Loucy (cell line): ENCODE measurements around the gene CPNE6.
A peak's percentile ranks its signal among the peaks of the same experiment; 100 is the strongest.

Experiments used
- H2AFZ ChIP-seq: fragments of 200-600 bp; sonication (generic); 2 replicates; pipeline ENCODE4 v1.6.0; 2016; ENCODE audit warnings: antibody characterized with exemption, mild to moderate bottlenecking, low read length, moderate library complexity
- H3F3A ChIP-seq: fragments of 200-600 bp; 2 replicates; pipeline ENCODE4 v1.6.0; 2016; ENCODE audit warnings: antibody characterized with exemption, low read depth, mild to moderate bottlenecking
- H3K27me3 ChIP-seq: fragments of 200-600 bp; sonication (generic); 2 replicates; pipeline ENCODE4 v1.6.1; 2014; ENCODE audit warnings: low read length, mild to moderate bottlenecking; ENCODE audit not compliant: insufficient read depth, poor library complexity, severe bottlenecking
- H3K36me3 ChIP-seq: fragments of 200-600 bp; sonication (generic); 2 replicates; pipeline ENCODE4 v1.6.1; 2016; ENCODE audit warnings: low read length; ENCODE audit not compliant: insufficient read depth
- H3K4me1 ChIP-seq: fragments of 200-600 bp; sonication (generic); 2 replicates; pipeline ENCODE4 v1.5.1; 2014; ENCODE audit warnings: low read length, mild to moderate bottlenecking; ENCODE audit not compliant: insufficient read depth, poor library complexity, severe bottlenecking
- H3K4me2 ChIP-seq: fragments of 200-600 bp; sonication (generic); 2 replicates; pipeline ENCODE4 v1.6.0; 2014; ENCODE audit warnings: antibody characterized with exemption, low read length, low read depth, mild to moderate bottlenecking; ENCODE audit not compliant: poor library complexity, severe bottlenecking
- H3K4me3 ChIP-seq: fragments of 200-600 bp; sonication (generic); 2 replicates; pipeline ENCODE4 v1.5.1; 2014; ENCODE audit warnings: low read length, mild to moderate bottlenecking, mixed read lengths; ENCODE audit not compliant: poor library complexity, severe bottlenecking
- H3K79me2 ChIP-seq: fragments of 200-600 bp; sonication (generic); 2 replicates; pipeline ENCODE4 v1.6.1; 2014; ENCODE audit warnings: low read length; ENCODE audit not compliant: insufficient read depth
- H3K9ac ChIP-seq: fragments of 200-600 bp; sonication (generic); 2 replicates; pipeline ENCODE4 v1.6.0; 2014; ENCODE audit warnings: mild to moderate bottlenecking, low read depth, low read length, moderate library complexity; ENCODE audit not compliant: poor library complexity, severe bottlenecking
- H3K9me2 ChIP-seq: fragments of 200-600 bp; sonication (generic); replicated peaks from 2 replicates; pipeline ENCODE4 v1.6.1; 2016; ENCODE audit warnings: low read depth, low read length, mixed read lengths
- H3K9me3 ChIP-seq: fragments of 200-600 bp; sonication (generic); 2 replicates; pipeline ENCODE4 v1.6.1; 2014; ENCODE audit warnings: mild to moderate bottlenecking, antibody characterized with exemption, low read length, low read depth; ENCODE audit not compliant: insufficient read depth
- H4K20me1 ChIP-seq: fragments of 200-600 bp; sonication (generic); 2 replicates; pipeline ENCODE4 v1.6.0; 2014; ENCODE audit warnings: antibody characterized with exemption, low read length, mild to moderate bottlenecking; ENCODE audit not compliant: insufficient read depth, poor library complexity, severe bottlenecking
- CTCF ChIP-seq: fragments of 200-600 bp; sonication (generic); conservative IDR thresholded peaks from 2 replicates; pipeline ENCODE4 v1.5.1; 2014; ENCODE audit warnings: mild to moderate bottlenecking, antibody characterized with exemption, low read length
- EZH2phosphoT487 ChIP-seq: fragments of 200-600 bp; IDR thresholded peaks from 2 replicates; pipeline ENCODE4 v1.6.1; 2018; ENCODE audit warnings: antibody characterized with exemption, mild to moderate bottlenecking, moderate library complexity, borderline replicate concordance

CPNE6 gene

GRCh38 chr14:24092110-24092504, 20.7 kb downstream of the CPNE6 start:
- no peaks in the 10 kb centered on the region for H3K36me3 ChIP-seq
- H3K9me2 ChIP-seq = no peaks in the 10 kb centered on the region
- no peaks in the 10 kb centered on the region for H4K20me1 ChIP-seq
- peak overlapping the region; percentile 99 for H3K9ac ChIP-seq
- no peak for TF ChIP-seq CTCF
- no peak for TF ChIP-seq EZH2phosphoT487
- no peak overlapping the region for H2AFZ ChIP-seq
- no peak overlapping the region for H3K4me2 ChIP-seq
- no peaks in the 10 kb centered on the region; the same call in 1 of the 2 replicates for H3F3A ChIP-seq
- no peak overlapping the region for H3K4me3 ChIP-seq
- H3K79me2 ChIP-seq = peaks cover 33% of the 10 kb centered on the region
- H3K9me3 ChIP-seq = no peaks in the 10 kb centered on the region
- H3K4me1 ChIP-seq = peaks cover 26% of the 10 kb centered on the region
- H3K27me3 ChIP-seq = no peaks in the 10 kb centered on the region

GRCh38 chr14:24092505-24093206, 21.3 kb downstream of the CPNE6 start:
- Histone ChIP-seq H3K79me2 (peaks cover 33% of the 10 kb centered on the region), H3K9me2 (no peaks in the 10 kb centered on the region), H3F3A (no peaks in the 10 kb centered on the region; the same call in 1 of the 2 replicates), H3K4me1 (peaks cover 26% of the 10 kb centered on the region), H3K36me3 (no peaks in the 10 kb centered on the region), H3K9me3 (no peaks in the 10 kb centered on the region), H4K20me1 (no peaks in the 10 kb centered on the region), H3K4me2 (peak overlapping the region; percentile 90), H3K9ac (peak overlapping the region; percentile 99), H2AFZ (no peak overlapping the region), H3K4me3 (peak overlapping the region; percentile 93), H3K27me3 (no peaks in the 10 kb centered on the region)
- TF ChIP-seq EZH2phosphoT487 (no peak), CTCF (no peak)

- H3K9ac ChIP-seq = peak overlapping the region; percentile 99
- H3K4me2 ChIP-seq = peak overlapping the region; percentile 90
- no peaks in the 10 kb centered on the region for H3K9me2 ChIP-seq
- no peaks in the 10 kb centered on the region for H3K36me3 ChIP-seq
- H4K20me1 ChIP-seq = no peaks in the 10 kb centered on the region
- H3K9me3 ChIP-seq = no peaks in the 10 kb centered on the region
- TF ChIP-seq EZH2phosphoT487 (no peak), CTCF (no peak)
- H2AFZ ChIP-seq = no peak overlapping the region
- H3K4me3 ChIP-seq = peak overlapping the region; percentile 93
- H3K27me3 ChIP-seq = no peaks in the 10 kb centered on the region
- H3K79me2 ChIP-seq = peaks cover 33% of the 10 kb centered on the region
- H3K4me1 ChIP-seq = peaks cover 26% of the 10 kb centered on the region
- H3F3A ChIP-seq = no peaks in the 10 kb centered on the region; the same call in 1 of the 2 replicates
Observed at GRCh38 chr14:24093207-24093900, 22.0 kb downstream of the CPNE6 start.
